ENCODE measurements around the gene NSL1.
"Not testable (repeated sequence)": the region's sequence is repeated elsewhere in the genome, so short reads cannot be mapped to it uniquely, and the experiment has no call there.

The NSL1 gene

GRCh38 chr1:212814537-212815334 is 23.2 kb upstream of the NSL1 start:
- DNase-seq (no peak), ATAC-seq (replicated peaks) (no peak)
- H3K36me3 Mint-ChIP-seq (ENCODE audit: insufficient read depth): peaks cover 5% of the 10 kb centered on the region
- H3K27me3 Mint-ChIP-seq: no peaks in the 10 kb centered on the region
- no peaks in the 10 kb centered on the region for H3K9me3 Mint-ChIP-seq
- no peaks in the 10 kb centered on the region for H3K4me1 Mint-ChIP-seq (ENCODE audit: low read depth in 2 of 2)
- no peak overlapping the region for H3K4me3 Mint-ChIP-seq
- H3K27ac Mint-ChIP-seq: no peak overlapping the region

GRCh38 chr1:212805767-212806166 is 14.2 kb upstream of the NSL1 start:
- Mint-ChIP-seq H3K36me3 (ENCODE audit: insufficient read depth) (peaks cover 47% of the 10 kb centered on the region), H3K4me3 (no peak overlapping the region), H3K4me1 (ENCODE audit: low read depth in 2 of 2) (no peaks in the 10 kb centered on the region), H3K27ac (peak overlapping the region in 1 of 2 donors; percentile 28), H3K27me3 (no peaks in the 10 kb centered on the region), H3K9me3 (no peaks in the 10 kb centered on the region)
- DNase-seq (no peak), ATAC-seq (replicated peaks) (no peak)

GRCh38 chr1:212797681-212798080 is 6.1 kb upstream of the NSL1 start:
- DNase-seq (no peak), ATAC-seq (replicated peaks) (no peak)
- Mint-ChIP-seq H3K27me3 (no peaks in the 10 kb centered on the region), H3K4me1 (ENCODE audit: low read depth in 2 of 2) (peaks cover 10 to 17% of the 10 kb centered on the region in 2 donors), H3K36me3 (ENCODE audit: insufficient read depth) (peaks cover 13% of the 10 kb centered on the region), H3K4me3 (no peak overlapping the region), H3K9me3 (no peaks in the 10 kb centered on the region), H3K27ac (no peak overlapping the region)

GRCh38 chr1:212794561-212795014 is 3.0 kb upstream of the NSL1 start:
- no peaks in the 10 kb centered on the region for H3K9me3 Mint-ChIP-seq
- DNase-seq (peak in 1 of 3 experiments; percentile 7), ATAC-seq (replicated peaks) (peak; percentile 23)
- peak overlapping the region in 1 of 2 donors; percentile 32 for H3K4me3 Mint-ChIP-seq
- peaks cover 22% of the 10 kb centered on the region for H3K36me3 Mint-ChIP-seq (ENCODE audit: insufficient read depth)
- H3K27ac Mint-ChIP-seq: peak overlapping the region; percentile 15 to 92
- peaks cover 30 to 34% of the 10 kb centered on the region in 2 donors for H3K4me1 Mint-ChIP-seq (ENCODE audit: low read depth in 2 of 2)
- no peaks in the 10 kb centered on the region for H3K27me3 Mint-ChIP-seq

- no peak for DNase-seq
- H3K36me3 Mint-ChIP-seq (ENCODE audit: insufficient read depth): peaks cover 22% of the 10 kb centered on the region
- no peak for ATAC-seq (replicated peaks)
- no peaks in the 10 kb centered on the region for H3K27me3 Mint-ChIP-seq
- no peaks in the 10 kb centered on the region for H3K9me3 Mint-ChIP-seq
- peaks cover 30 to 38% of the 10 kb centered on the region in 2 donors for H3K4me1 Mint-ChIP-seq (ENCODE audit: low read depth in 2 of 2)
- peak overlapping the region; percentile 98 to 100 for H3K4me3 Mint-ChIP-seq
- H3K27ac Mint-ChIP-seq: peak overlapping the region; percentile 98 to 100
Observed at GRCh38 chr1:212792396-212792908, 875 bp upstream of the NSL1 start.

GRCh38 chr1:212791261-212791675 is 309 bp downstream of the NSL1 start:
- Mint-ChIP-seq H3K27ac (peak overlapping the region; percentile 98 to 100), H3K4me3 (peak overlapping the region; percentile 98 to 100), H3K27me3 (no peaks in the 10 kb centered on the region), H3K9me3 (no peaks in the 10 kb centered on the region), H3K4me1 (ENCODE audit: low read depth in 2 of 2) (peaks cover 30 to 38% of the 10 kb centered on the region in 2 donors), H3K36me3 (ENCODE audit: insufficient read depth) (peaks cover 28% of the 10 kb centered on the region)
- DNase-seq (no peak), ATAC-seq (replicated peaks) (peak; percentile 67)

GRCh38 chr1:212785871-212786270 is 5.7 kb downstream of the NSL1 start:
- no peaks in the 10 kb centered on the region for H3K27me3 Mint-ChIP-seq
- H3K4me1 Mint-ChIP-seq (ENCODE audit: low read depth in 2 of 2): peaks cover 6 to 12% of the 10 kb centered on the region in 2 donors
- H3K4me3 Mint-ChIP-seq: no peak overlapping the region
- H3K36me3 Mint-ChIP-seq (ENCODE audit: insufficient read depth): peaks cover 47% of the 10 kb centered on the region
- H3K9me3 Mint-ChIP-seq: no peaks in the 10 kb centered on the region
- DNase-seq (no peak), ATAC-seq (replicated peaks) (no peak)
- peak overlapping the region in 1 of 2 donors; percentile 92 for H3K27ac Mint-ChIP-seq

- peaks cover 0 to 4% of the 10 kb centered on the region in 2 donors for H3K4me1 Mint-ChIP-seq (ENCODE audit: low read depth in 2 of 2)
Observed at GRCh38 chr1:212783976-212784375, 7.6 kb downstream of the NSL1 start.

GRCh38 chr1:212782422-212783154 is 9.0 kb downstream of the NSL1 start:
- no peak overlapping the region for H3K27ac Mint-ChIP-seq
- H3K36me3 Mint-ChIP-seq (ENCODE audit: insufficient read depth): peaks cover 41% of the 10 kb centered on the region
- no peak for DNase-seq

More at GRCh38 chr1:212783976-212784375, 7.6 kb downstream of the NSL1 start:
- DNase-seq (no peak), ATAC-seq (replicated peaks) (no peak)
- Mint-ChIP-seq H3K4me3 (no peak overlapping the region), H3K36me3 (ENCODE audit: insufficient read depth) (peaks cover 41% of the 10 kb centered on the region), H3K27ac (no peak overlapping the region), H3K9me3 (no peaks in the 10 kb centered on the region), H3K27me3 (no peaks in the 10 kb centered on the region)

GRCh38 chr1:212781225-212781624 is 10.4 kb downstream of the NSL1 start:
- H3K9me3 Mint-ChIP-seq: no peaks in the 10 kb centered on the region
- H3K27me3 Mint-ChIP-seq: no peaks in the 10 kb centered on the region
- H3K36me3 Mint-ChIP-seq (ENCODE audit: insufficient read depth): peaks cover 38% of the 10 kb centered on the region
- H3K4me1 Mint-ChIP-seq (ENCODE audit: low read depth in 2 of 2): no peaks in the 10 kb centered on the region
- no peak for ATAC-seq (replicated peaks)
- H3K4me3 Mint-ChIP-seq: no peak overlapping the region
- H3K27ac Mint-ChIP-seq: no peak overlapping the region
- DNase-seq: no peak

More at GRCh38 chr1:212782422-212783154, 9.0 kb downstream of the NSL1 start:
- Mint-ChIP-seq H3K4me1 (ENCODE audit: low read depth in 2 of 2) (no peaks in the 10 kb centered on the region), H3K4me3 (no peak overlapping the region), H3K9me3 (no peaks in the 10 kb centered on the region), H3K27me3 (no peaks in the 10 kb centered on the region)
- peak; percentile 51 for ATAC-seq (replicated peaks)

- ATAC-seq (replicated peaks): no peak
- Mint-ChIP-seq H3K27ac (no peak overlapping the region), H3K9me3 (no peaks in the 10 kb centered on the region), H3K36me3 (ENCODE audit: insufficient read depth) (peaks cover 38% of the 10 kb centered on the region), H3K4me3 (no peak overlapping the region), H3K27me3 (no peaks in the 10 kb centered on the region), H3K4me1 (ENCODE audit: low read depth in 2 of 2) (no peaks in the 10 kb centered on the region)
- DNase-seq: no peak
Observed at GRCh38 chr1:212780759-212781158, 10.8 kb downstream of the NSL1 start.

- ATAC-seq (replicated peaks); H3K4me1 Mint-ChIP-seq (ENCODE audit: low read depth in 2 of 2); H3K27ac Mint-ChIP-seq; H3K27me3 Mint-ChIP-seq; H3K9me3 Mint-ChIP-seq; H3K4me3 Mint-ChIP-seq; DNase-seq: not testable (repeated sequence)
- peaks cover 33% of the 10 kb centered on the region for H3K36me3 Mint-ChIP-seq (ENCODE audit: insufficient read depth)
Observed at GRCh38 chr1:212779086-212779485, 12.5 kb downstream of the NSL1 start.

- peaks cover 6 to 15% of the 10 kb centered on the region in 2 donors for H3K4me1 Mint-ChIP-seq (ENCODE audit: low read depth in 2 of 2)
- H3K36me3 Mint-ChIP-seq (ENCODE audit: insufficient read depth): peaks cover 17% of the 10 kb centered on the region
- H3K9me3 Mint-ChIP-seq: no peaks in the 10 kb centered on the region
- H3K4me3 Mint-ChIP-seq: no peak overlapping the region
- ATAC-seq (replicated peaks) (no peak), DNase-seq (no peak)
- no peak overlapping the region for H3K27ac Mint-ChIP-seq
- no peaks in the 10 kb centered on the region for H3K27me3 Mint-ChIP-seq
Observed at GRCh38 chr1:212777151-212777550, 14.4 kb downstream of the NSL1 start.
